ENCODE data around the gene ASB18.

GRCh38 chr2:236217926-236218325 lies 46.3 kb downstream of the ASB18 start:
- TF ChIP-seq CTCF (IDR thresholded peaks at IDR 0.05) (no peak), POLR2A (IDR thresholded peaks at IDR 0.05) (no peak)

All from transverse colon (tissue), 3 donors.